ENCODE data around the gene KLHL35.

KLHL35 gene

GRCh38 chr11:75461151-75461550, 28.1 kb upstream of the KLHL35 start:
- Mint-ChIP-seq H3K27me3 (ENCODE audit: low read depth) (no peaks in the 10 kb centered on the region), H3K4me1 (ENCODE audit: low read depth) (no peaks in the 10 kb centered on the region), H3K36me3 (ENCODE audit: low read depth) (no peaks in the 10 kb centered on the region), H3K9me3 (no peaks in the 10 kb centered on the region), H3K27ac (no peak overlapping the region), H3K4me3 (no peak overlapping the region)
- no peak for DNase-seq (ENCODE audit: low spot score)

- H3K36me3 Mint-ChIP-seq (ENCODE audit: low read depth), result no peaks in the 10 kb centered on the region
- no peak overlapping the region for H3K27ac Mint-ChIP-seq
- DNase-seq (ENCODE audit: low spot score), result no peak
- H3K9me3 Mint-ChIP-seq, result no peaks in the 10 kb centered on the region
- H3K27me3 Mint-ChIP-seq (ENCODE audit: low read depth), result no peaks in the 10 kb centered on the region
- no peak overlapping the region for H3K4me3 Mint-ChIP-seq
- no peaks in the 10 kb centered on the region for H3K4me1 Mint-ChIP-seq (ENCODE audit: low read depth)
Observed at GRCh38 chr11:75456596-75457183, 23.7 kb upstream of the KLHL35 start.

GRCh38 chr11:75454987-75455386, 22.0 kb upstream of the KLHL35 start:
- Mint-ChIP-seq H3K36me3 (ENCODE audit: low read depth) (no peaks in the 10 kb centered on the region), H3K27ac (peak overlapping the region; percentile 36)

GRCh38 chr11:75453916-75454655, 21.1 kb upstream of the KLHL35 start:
- no peak for DNase-seq (ENCODE audit: low spot score)
- Mint-ChIP-seq H3K27me3 (ENCODE audit: low read depth) (no peaks in the 10 kb centered on the region), H3K4me1 (ENCODE audit: low read depth) (no peaks in the 10 kb centered on the region), H3K4me3 (no peak overlapping the region), H3K36me3 (ENCODE audit: low read depth) (no peaks in the 10 kb centered on the region), H3K27ac (no peak overlapping the region), H3K9me3 (no peaks in the 10 kb centered on the region)

More at GRCh38 chr11:75454987-75455386, 22.0 kb upstream of the KLHL35 start:
- Mint-ChIP-seq H3K9me3 (no peaks in the 10 kb centered on the region), H3K27me3 (ENCODE audit: low read depth) (no peaks in the 10 kb centered on the region), H3K4me1 (ENCODE audit: low read depth) (no peaks in the 10 kb centered on the region), H3K4me3 (no peak overlapping the region)
- DNase-seq (ENCODE audit: low spot score), result no peak

GRCh38 chr11:75450826-75451821, 18.1 kb upstream of the KLHL35 start:
- H3K27ac Mint-ChIP-seq, result no peak overlapping the region
- no peaks in the 10 kb centered on the region for H3K27me3 Mint-ChIP-seq (ENCODE audit: low read depth)
- no peaks in the 10 kb centered on the region for H3K36me3 Mint-ChIP-seq (ENCODE audit: low read depth)
- H3K4me3 Mint-ChIP-seq, result no peak overlapping the region
- no peaks in the 10 kb centered on the region for H3K9me3 Mint-ChIP-seq
- no peak for DNase-seq (ENCODE audit: low spot score)
- no peaks in the 10 kb centered on the region for H3K4me1 Mint-ChIP-seq (ENCODE audit: low read depth)

- H3K36me3 Mint-ChIP-seq (ENCODE audit: low read depth), result no peaks in the 10 kb centered on the region
- no peak overlapping the region for H3K27ac Mint-ChIP-seq
- DNase-seq (ENCODE audit: low spot score), result no peak
- no peaks in the 10 kb centered on the region for H3K27me3 Mint-ChIP-seq (ENCODE audit: low read depth)
- no peaks in the 10 kb centered on the region for H3K9me3 Mint-ChIP-seq
- no peaks in the 10 kb centered on the region for H3K4me1 Mint-ChIP-seq (ENCODE audit: low read depth)
- H3K4me3 Mint-ChIP-seq, result no peak overlapping the region
Observed at GRCh38 chr11:75450236-75450635, 17.2 kb upstream of the KLHL35 start.

GRCh38 chr11:75449776-75450175, 16.8 kb upstream of the KLHL35 start:
- Mint-ChIP-seq H3K4me3 (no peak overlapping the region), H3K36me3 (ENCODE audit: low read depth) (no peaks in the 10 kb centered on the region), H3K4me1 (ENCODE audit: low read depth) (no peaks in the 10 kb centered on the region), H3K27ac (no peak overlapping the region), H3K9me3 (no peaks in the 10 kb centered on the region), H3K27me3 (ENCODE audit: low read depth) (no peaks in the 10 kb centered on the region)
- DNase-seq (ENCODE audit: low spot score), result no peak

GRCh38 chr11:75449271-75449670, 16.3 kb upstream of the KLHL35 start:
- no peaks in the 10 kb centered on the region for H3K27me3 Mint-ChIP-seq (ENCODE audit: low read depth)
- no peak overlapping the region for H3K4me3 Mint-ChIP-seq
- DNase-seq (ENCODE audit: low spot score), result no peak
- H3K9me3 Mint-ChIP-seq, result no peaks in the 10 kb centered on the region
- H3K36me3 Mint-ChIP-seq (ENCODE audit: low read depth), result no peaks in the 10 kb centered on the region
- no peaks in the 10 kb centered on the region for H3K4me1 Mint-ChIP-seq (ENCODE audit: low read depth)
- no peak overlapping the region for H3K27ac Mint-ChIP-seq

- H3K27ac Mint-ChIP-seq, result no peak overlapping the region
- no peak for DNase-seq (ENCODE audit: low spot score)
Observed at GRCh38 chr11:75447415-75447814, 14.4 kb upstream of the KLHL35 start.

GRCh38 chr11:75445315-75445953, 12.4 kb upstream of the KLHL35 start:
- H3K4me3 Mint-ChIP-seq, result no peak overlapping the region
- H3K9me3 Mint-ChIP-seq, result no peaks in the 10 kb centered on the region
- H3K4me1 Mint-ChIP-seq (ENCODE audit: low read depth), result no peaks in the 10 kb centered on the region
- H3K36me3 Mint-ChIP-seq (ENCODE audit: low read depth), result no peaks in the 10 kb centered on the region
- no peak overlapping the region for H3K27ac Mint-ChIP-seq
- H3K27me3 Mint-ChIP-seq (ENCODE audit: low read depth), result no peaks in the 10 kb centered on the region
- DNase-seq (ENCODE audit: low spot score), result peak; percentile 38

More at GRCh38 chr11:75447415-75447814, 14.4 kb upstream of the KLHL35 start:
- no peaks in the 10 kb centered on the region for H3K27me3 Mint-ChIP-seq (ENCODE audit: low read depth)
- H3K36me3 Mint-ChIP-seq (ENCODE audit: low read depth), result no peaks in the 10 kb centered on the region
- no peaks in the 10 kb centered on the region for H3K9me3 Mint-ChIP-seq
- H3K4me1 Mint-ChIP-seq (ENCODE audit: low read depth), result no peaks in the 10 kb centered on the region
- H3K4me3 Mint-ChIP-seq, result no peak overlapping the region

GRCh38 chr11:75443043-75443442, 10.0 kb upstream of the KLHL35 start:
- H3K27me3 Mint-ChIP-seq (ENCODE audit: low read depth), result no peaks in the 10 kb centered on the region
- no peaks in the 10 kb centered on the region for H3K36me3 Mint-ChIP-seq (ENCODE audit: low read depth)
- no peak for DNase-seq (ENCODE audit: low spot score)
- no peak overlapping the region for H3K4me3 Mint-ChIP-seq
- no peaks in the 10 kb centered on the region for H3K9me3 Mint-ChIP-seq
- H3K27ac Mint-ChIP-seq, result no peak overlapping the region
- H3K4me1 Mint-ChIP-seq (ENCODE audit: low read depth), result no peaks in the 10 kb centered on the region

- DNase-seq (ENCODE audit: low spot score), result no peak
- H3K27ac Mint-ChIP-seq, result no peak overlapping the region
- H3K4me3 Mint-ChIP-seq, result no peak overlapping the region
- no peaks in the 10 kb centered on the region for H3K4me1 Mint-ChIP-seq (ENCODE audit: low read depth)
- H3K9me3 Mint-ChIP-seq, result no peaks in the 10 kb centered on the region
- H3K36me3 Mint-ChIP-seq (ENCODE audit: low read depth), result no peaks in the 10 kb centered on the region
- H3K27me3 Mint-ChIP-seq (ENCODE audit: low read depth), result no peaks in the 10 kb centered on the region
Observed at GRCh38 chr11:75442161-75442885, 9.3 kb upstream of the KLHL35 start.

- no peak for DNase-seq (ENCODE audit: low spot score)
- Mint-ChIP-seq H3K27me3 (ENCODE audit: low read depth) (no peaks in the 10 kb centered on the region), H3K4me1 (ENCODE audit: low read depth) (no peaks in the 10 kb centered on the region), H3K27ac (no peak overlapping the region), H3K36me3 (ENCODE audit: low read depth) (no peaks in the 10 kb centered on the region), H3K9me3 (no peaks in the 10 kb centered on the region), H3K4me3 (no peak overlapping the region)
Observed at GRCh38 chr11:75441804-75442132, 8.8 kb upstream of the KLHL35 start.

All from T-helper 2 cell treated with Interferon-gamma antibody and Interleukin-4, amounts not matched to agents 5 μg/mL and 100 μg/mL, for 36 hours (primary cell).